MM.1S (cell line): ENCODE measurements around the gene KIF20B.
A peak's percentile ranks its signal among the peaks of the same experiment; 100 is the strongest.

Source experiments
- DNase-seq: peaks from one replicate; pipeline ENCODE4 v3.0.0-alpha.2; 2015
- H2AFZ ChIP-seq: fragments of 300-600 bp; sonication (generic); 2 replicates; pipeline ENCODE4 v1.6.0; 2016; ENCODE audit warnings: antibody characterized with exemption, low read length
- H3F3A ChIP-seq: fragments of 300-600 bp; sonication (generic); 2 replicates; pipeline ENCODE4 v1.6.1; 2016; ENCODE audit warnings: mild to moderate bottlenecking, antibody characterized with exemption, low read length, moderate library complexity, mixed read lengths; ENCODE audit not compliant: insufficient read depth
- H3K27ac ChIP-seq: fragments of 300-600 bp; sonication (generic); 2 replicates; pipeline ENCODE4 v1.5.1; 2016; ENCODE audit warnings: mild to moderate bottlenecking, low read length
- H3K27me3 ChIP-seq: fragments of 300-600 bp; sonication (generic); replicated peaks from 2 replicates; pipeline ENCODE4 v1.6.0; 2016; ENCODE audit warnings: low read length; ENCODE audit not compliant: insufficient read depth
- H3K36me3 ChIP-seq: fragments of 300-600 bp; sonication (generic); replicated peaks from 2 replicates; pipeline ENCODE4 v1.6.1; 2016; ENCODE audit warnings: mild to moderate bottlenecking, low read length, mixed read lengths; ENCODE audit not compliant: insufficient read depth
- H3K4me1 ChIP-seq: fragments of 300-600 bp; sonication (generic); 2 replicates; pipeline ENCODE4 v1.6.1; 2016; ENCODE audit warnings: low read length, mixed read lengths
- H3K4me2 ChIP-seq: fragments of 300-600 bp; sonication (generic); 2 replicates; pipeline ENCODE4 v1.6.0; 2016; ENCODE audit warnings: low read depth, low read length
- H3K4me3 ChIP-seq: fragments of 300-600 bp; sonication (generic); 2 replicates; pipeline ENCODE4 v1.5.1; 2016; ENCODE audit warnings: low read length, mixed read lengths
- H3K79me2 ChIP-seq: fragments of 300-600 bp; sonication (generic); 2 replicates; pipeline ENCODE4 v1.6.1; 2016; ENCODE audit warnings: mixed run types, low read length, mixed read lengths
- H3K9ac ChIP-seq: fragments of 300-600 bp; sonication (generic); 2 replicates; pipeline ENCODE4 v1.6.1; 2016; ENCODE audit warnings: low read length, mixed read lengths
- H3K9me2 ChIP-seq: fragments of 300-600 bp; sonication (generic); replicated peaks from 2 replicates; pipeline ENCODE4 v1.6.1; 2016; ENCODE audit warnings: mild to moderate bottlenecking, low read length, mixed read lengths; ENCODE audit not compliant: insufficient read depth
- H3K9me3 ChIP-seq: fragments of 300-600 bp; sonication (generic); replicated peaks from 2 replicates; pipeline ENCODE4 v1.6.1; 2016; ENCODE audit warnings: mild to moderate bottlenecking, low read length, mixed read lengths; ENCODE audit not compliant: insufficient read depth
- H4K20me1 ChIP-seq: fragments of 300-600 bp; sonication (generic); 2 replicates; pipeline ENCODE4 v1.6.1; 2016; ENCODE audit warnings: mild to moderate bottlenecking, low read length, moderate library complexity, mixed read lengths; ENCODE audit not compliant: insufficient read depth
- EZH2 ChIP-seq: fragments of 300-600 bp; sonication (generic); optimal IDR thresholded peaks from 2 replicates; pipeline ENCODE3; 2017; ENCODE audit warnings: low read depth, mild to moderate bottlenecking, antibody characterized with exemption, low read length, mixed read lengths
- EZH2phosphoT487 ChIP-seq: fragments of 300-600 bp; sonication (generic); IDR thresholded peaks from 2 replicates; pipeline ENCODE4 v1.6.1; 2018; ENCODE audit warnings: antibody characterized with exemption, low read length
- TF ChIP-seq, protein P1 (sequence below): fragments of 300-600 bp; sonication (generic); IDR thresholded peaks from 2 replicates; pipeline ENCODE4 v1.5.1; 2016; ENCODE audit warnings: antibody characterized with exemption, low read length, mixed read lengths

KIF20B gene

DNA sequence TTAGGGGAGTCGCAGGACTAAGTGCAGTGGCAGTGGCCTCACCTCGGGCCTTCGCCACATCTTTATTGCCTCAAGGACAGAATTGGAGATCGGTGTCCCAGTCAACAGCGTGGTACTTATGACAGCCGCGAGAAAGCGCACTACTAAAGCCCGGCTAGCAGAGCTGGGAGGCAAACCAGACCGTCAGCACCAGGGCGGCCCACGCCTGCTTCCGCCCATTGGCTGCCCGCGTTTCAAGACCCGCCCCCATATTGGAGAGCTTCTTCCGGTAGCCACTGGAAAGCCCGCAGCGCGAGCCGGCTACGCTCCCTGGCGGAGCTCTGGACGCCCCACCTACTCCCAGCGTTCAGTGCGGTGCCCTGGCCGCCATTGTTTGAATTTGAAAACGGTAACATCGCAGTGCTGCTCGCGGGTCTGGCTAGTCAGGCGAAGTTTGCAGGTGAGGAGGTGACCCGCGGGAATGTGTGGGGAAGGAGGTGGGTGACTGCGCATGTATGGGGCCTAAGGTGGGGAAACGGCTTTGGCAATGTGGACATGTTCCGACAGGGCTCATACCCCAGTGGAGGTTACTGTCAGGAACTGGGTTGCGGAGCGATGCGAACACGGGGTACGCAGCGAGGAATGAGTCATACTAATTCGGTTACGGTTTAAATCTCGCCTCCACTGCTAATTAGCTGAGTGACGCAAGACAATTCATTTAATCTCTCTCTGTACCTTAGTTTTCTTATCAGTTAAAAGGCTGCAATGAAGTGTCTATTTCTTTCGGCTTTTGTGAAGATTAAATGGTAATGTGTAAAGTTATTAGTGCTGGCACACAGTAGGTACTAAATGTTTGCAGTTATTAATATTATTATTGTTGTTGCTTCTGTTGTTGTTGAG lies at the start of gene KIF20B:
Gene KIF20B, plus strand, starts transcription at position 349 of the 879 bp plus-strand sequence. CDS start 3,705 bp downstream, outside the sequence.
- no peaks in the 10 kb centered on the region for H4K20me1 ChIP-seq

GRCh38 chr10:89651916-89652573 lies 49.3 kb upstream of the KIF20B start:
- H3K4me3 ChIP-seq, result no peak overlapping the region
- H3K4me1 ChIP-seq, result peaks cover 17% of the 10 kb centered on the region
- H3K9ac ChIP-seq, result no peak overlapping the region
- TF ChIP-seq, protein P1, sequence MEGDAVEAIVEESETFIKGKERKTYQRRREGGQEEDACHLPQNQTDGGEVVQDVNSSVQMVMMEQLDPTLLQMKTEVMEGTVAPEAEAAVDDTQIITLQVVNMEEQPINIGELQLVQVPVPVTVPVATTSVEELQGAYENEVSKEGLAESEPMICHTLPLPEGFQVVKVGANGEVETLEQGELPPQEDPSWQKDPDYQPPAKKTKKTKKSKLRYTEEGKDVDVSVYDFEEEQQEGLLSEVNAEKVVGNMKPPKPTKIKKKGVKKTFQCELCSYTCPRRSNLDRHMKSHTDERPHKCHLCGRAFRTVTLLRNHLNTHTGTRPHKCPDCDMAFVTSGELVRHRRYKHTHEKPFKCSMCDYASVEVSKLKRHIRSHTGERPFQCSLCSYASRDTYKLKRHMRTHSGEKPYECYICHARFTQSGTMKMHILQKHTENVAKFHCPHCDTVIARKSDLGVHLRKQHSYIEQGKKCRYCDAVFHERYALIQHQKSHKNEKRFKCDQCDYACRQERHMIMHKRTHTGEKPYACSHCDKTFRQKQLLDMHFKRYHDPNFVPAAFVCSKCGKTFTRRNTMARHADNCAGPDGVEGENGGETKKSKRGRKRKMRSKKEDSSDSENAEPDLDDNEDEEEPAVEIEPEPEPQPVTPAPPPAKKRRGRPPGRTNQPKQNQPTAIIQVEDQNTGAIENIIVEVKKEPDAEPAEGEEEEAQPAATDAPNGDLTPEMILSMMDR, result no peak
- TF ChIP-seq EZH2phosphoT487 (no peak), EZH2 (no peak)
- H3K9me3 ChIP-seq, result no peaks in the 10 kb centered on the region
- no peak overlapping the region for H3K4me2 ChIP-seq
- H3K79me2 ChIP-seq, result no peaks in the 10 kb centered on the region
- H2AFZ ChIP-seq, result no peak overlapping the region
- no peaks in the 10 kb centered on the region for H3K36me3 ChIP-seq
- no peaks in the 10 kb centered on the region for H3K9me2 ChIP-seq
- H3K27me3 ChIP-seq, result peaks cover 94% of the 10 kb centered on the region
- DNase-seq, result no peak
- no peak overlapping the region for H3K27ac ChIP-seq
- peaks cover 12% of the 10 kb centered on the region for H3F3A ChIP-seq
- no peaks in the 10 kb centered on the region for H4K20me1 ChIP-seq

More for the DNA sequence above, at the start of gene KIF20B:
- Histone ChIP-seq H3K9me3 (no peaks in the 10 kb centered on the region), H3K4me1 (peaks cover 9% of the 10 kb centered on the region), H3K27me3 (no peaks in the 10 kb centered on the region), H3K9me2 (no peaks in the 10 kb centered on the region), H3K36me3 (no peaks in the 10 kb centered on the region), H2AFZ (peak within 1 kb of the TSS; percentile 93), H3K4me3 (peak within 1 kb of the TSS; percentile 93), H3K79me2 (peaks cover 50% of the 10 kb centered on the region), H3K4me2 (peak within 1 kb of the TSS; percentile 76), H3K9ac (peak within 1 kb of the TSS; percentile 60), H3F3A (peaks cover 3% of the 10 kb centered on the region; the same call in 1 of the 2 replicates), H3K27ac (peak within 1 kb of the TSS; percentile 34; the same call in 1 of the 2 replicates)
- DNase-seq, result peak; percentile 98
- TF ChIP-seq EZH2 (no peak), EZH2phosphoT487 (no peak)
- TF ChIP-seq, protein P1, result peak; percentile 11; the same call in 1 of the 2 replicates

DNA sequence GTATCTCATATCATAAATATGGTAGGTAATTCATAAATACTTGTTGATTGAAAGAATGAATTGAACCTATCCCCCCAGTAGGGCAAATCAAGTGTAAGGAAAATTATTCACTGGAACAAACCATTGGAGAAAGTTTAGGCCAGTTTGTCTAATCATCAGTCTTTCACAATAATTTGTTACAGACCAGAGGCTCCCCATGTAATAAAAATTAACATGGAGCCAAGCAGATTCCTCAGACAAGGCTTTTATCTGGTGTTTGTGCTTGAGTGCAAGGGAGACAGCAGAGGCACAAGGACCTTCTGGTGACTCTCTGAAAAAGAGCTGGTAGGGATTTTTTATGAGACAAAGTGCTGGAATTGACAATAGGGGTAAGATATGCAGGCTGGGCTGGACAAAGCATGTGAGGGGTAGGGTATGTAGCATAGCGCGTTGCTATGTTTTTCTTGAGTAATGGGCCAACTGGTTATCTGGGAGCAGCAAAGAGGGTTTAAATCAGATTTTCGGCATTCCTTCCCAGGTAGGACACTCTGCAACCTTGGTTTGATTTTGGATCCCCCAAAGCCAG lies 48.5 kb upstream of the KIF20B start:
- Histone ChIP-seq H3K4me1 (peaks cover 17% of the 10 kb centered on the region), H3K9me2 (no peaks in the 10 kb centered on the region), H2AFZ (no peak overlapping the region), H3K4me2 (peak overlapping the region; percentile 53), H3F3A (peaks cover 12% of the 10 kb centered on the region), H3K9me3 (no peaks in the 10 kb centered on the region), H3K9ac (no peak overlapping the region), H3K79me2 (no peaks in the 10 kb centered on the region), H3K36me3 (no peaks in the 10 kb centered on the region), H3K27me3 (peaks cover 94% of the 10 kb centered on the region), H3K4me3 (0 out of 2 replicates have a peak overlapping the region, but pooled peaks have one; percentile 6), H3K27ac (no peak overlapping the region), H4K20me1 (no peaks in the 10 kb centered on the region)
- no peak for DNase-seq
- TF ChIP-seq EZH2phosphoT487, result no peak
